ENCODE results near the gene CFAP141.
"Not testable (repeated sequence)": the region's sequence is repeated elsewhere in the genome, so short reads cannot be mapped to it uniquely, and the experiment has no call there.

The CFAP141 gene

DNA sequence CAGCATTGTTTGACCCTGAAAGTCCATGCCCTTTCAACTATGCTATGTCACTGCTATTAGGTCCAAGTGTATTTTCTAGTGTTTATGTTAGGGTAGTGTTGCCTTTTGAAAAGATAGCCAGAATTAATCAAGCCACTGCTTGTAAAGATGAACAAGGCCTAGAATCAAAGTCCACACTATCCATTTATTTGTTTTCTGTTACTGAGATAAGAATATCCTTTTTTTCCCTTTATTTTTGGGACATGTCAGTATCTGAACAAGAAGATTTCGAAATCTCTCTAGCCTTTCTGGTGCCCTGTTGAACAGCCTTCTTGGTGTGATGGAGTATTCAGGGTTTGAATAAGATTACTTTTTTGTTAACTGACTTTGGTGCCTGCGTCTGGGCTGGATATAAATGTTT lies 31.3 kb upstream of the CFAP141 start:
- no peak for DNase-seq (ENCODE audit: low read depth)
- no peak overlapping the region for H3K4me3 ChIP-seq (ENCODE audit: low read depth, low read length)
- no peak for TF ChIP-seq CTCF (IDR thresholded peaks at IDR 0.05; ENCODE audit: control insufficient read depth, extremely low read depth, insufficient read depth)

GRCh38 chr1:154236855-154237254 lies 30.7 kb upstream of the CFAP141 start:
- DNase-seq (ENCODE audit: low read depth) = no peak
- TF ChIP-seq CTCF (IDR thresholded peaks at IDR 0.05; ENCODE audit: control insufficient read depth, extremely low read depth, insufficient read depth) = no peak
- H3K4me3 ChIP-seq (ENCODE audit: low read depth, low read length) = no peak overlapping the region

- H3K4me3 ChIP-seq (ENCODE audit: low read depth, low read length); DNase-seq (ENCODE audit: low read depth): not testable (repeated sequence)
These were observed 27.0 kb upstream of the CFAP141 start for GRCh38 chr1:154233127-154233526.

GRCh38 chr1:154231112-154231511 lies 25.0 kb upstream of the CFAP141 start:
- not testable (repeated sequence) for H3K4me3 ChIP-seq (ENCODE audit: low read depth, low read length); DNase-seq (ENCODE audit: low read depth)

DNA sequence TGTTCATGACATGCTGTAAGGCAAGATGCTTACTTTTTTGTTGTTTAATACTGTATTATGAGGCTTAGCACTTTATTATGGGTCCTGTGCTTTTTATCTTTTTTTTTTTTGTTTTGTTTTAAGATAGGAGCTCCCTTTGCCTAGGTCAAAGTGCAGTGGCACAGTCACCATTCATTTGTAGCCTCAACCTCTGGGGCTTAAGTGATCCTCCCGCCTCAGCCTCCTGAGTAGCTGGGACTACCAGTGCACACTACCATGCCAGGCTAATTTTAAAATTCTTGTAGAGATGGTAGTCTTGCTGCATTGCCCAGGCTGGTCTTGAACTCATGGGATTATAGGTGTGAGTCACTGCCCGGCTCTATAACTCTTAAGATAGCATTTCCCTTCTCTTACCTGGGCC lies 19.2 kb upstream of the CFAP141 start:
- no peak overlapping the region for H3K4me3 ChIP-seq (ENCODE audit: low read depth, low read length)
- no peak for TF ChIP-seq CTCF (IDR thresholded peaks at IDR 0.05; ENCODE audit: control insufficient read depth, extremely low read depth, insufficient read depth)
- DNase-seq (ENCODE audit: low read depth) = no peak

GRCh38 chr1:154223621-154224020 lies 17.5 kb upstream of the CFAP141 start:
- H3K4me3 ChIP-seq (ENCODE audit: low read depth, low read length) = no peak overlapping the region

GRCh38 chr1:154222918-154223317 lies 16.8 kb upstream of the CFAP141 start:
- no peak for DNase-seq (ENCODE audit: low read depth)
- no peak overlapping the region for H3K4me3 ChIP-seq (ENCODE audit: low read depth, low read length)
- TF ChIP-seq CTCF (IDR thresholded peaks at IDR 0.05; ENCODE audit: control insufficient read depth, extremely low read depth, insufficient read depth) = no peak

More at GRCh38 chr1:154223621-154224020, 17.5 kb upstream of the CFAP141 start:
- no peak for DNase-seq (ENCODE audit: low read depth)
- no peak for TF ChIP-seq CTCF (IDR thresholded peaks at IDR 0.05; ENCODE audit: control insufficient read depth, extremely low read depth, insufficient read depth)

GRCh38 chr1:154222518-154222917 lies 16.4 kb upstream of the CFAP141 start:
- no peak overlapping the region; the same call in 1 of the 2 replicates for H3K4me3 ChIP-seq (ENCODE audit: low read depth, low read length)
- DNase-seq (ENCODE audit: low read depth) = no peak
- TF ChIP-seq CTCF (IDR thresholded peaks at IDR 0.05; ENCODE audit: control insufficient read depth, extremely low read depth, insufficient read depth) = no peak
